H9 (cell line): ENCODE data around the gene MUC21. TPM values are rescaled to one million over a fixed set of nuclear protein-coding genes. Genes with fewer than 3 reads are reported as not detected.

ENCODE experiments used
- DNase-seq: peaks from one replicate; pipeline ENCODE4 v3.0.0-alpha.2; 2017
- H2AFZ ChIP-seq: one replicate; pipeline ENCODE4 v1.6.1; 2013; ENCODE audit warnings: mild to moderate bottlenecking, low read length, control low read depth, moderate library complexity
- H2AK5ac ChIP-seq: 2 replicates; pipeline ENCODE4 v1.6.1; 2013; ENCODE audit warnings: low read length, control low read depth, mixed read lengths; ENCODE audit not compliant: insufficient read length
- H2BK120ac ChIP-seq: one replicate; pipeline ENCODE4 v1.6.1; 2013; ENCODE audit warnings: low read depth, mild to moderate bottlenecking, low read length, control low read depth, inconsistent platforms; ENCODE audit not compliant: poor library complexity, severe bottlenecking
- H2BK12ac ChIP-seq: 2 replicates; pipeline ENCODE4 v1.6.1; 2013; ENCODE audit warnings: low read length, control low read depth, mixed read lengths, low read depth; ENCODE audit not compliant: insufficient read length
- H2BK15ac ChIP-seq: 2 replicates; pipeline ENCODE4 v1.6.1; 2013; ENCODE audit warnings: low read depth, low read length, control low read depth
- H2BK20ac ChIP-seq: one replicate; pipeline ENCODE4 v1.6.1; 2013; ENCODE audit warnings: low read depth, mild to moderate bottlenecking, low read length, control low read depth, inconsistent platforms; ENCODE audit not compliant: poor library complexity, severe bottlenecking
- H2BK5ac ChIP-seq: 2 replicates; pipeline ENCODE4 v1.6.1; 2013; ENCODE audit warnings: low read length, control low read depth, mixed read lengths; ENCODE audit not compliant: insufficient read length
- H3K14ac ChIP-seq: 2 replicates; pipeline ENCODE4 v1.6.1; 2013; ENCODE audit warnings: low read length, control low read depth; ENCODE audit not compliant: insufficient read depth
- H3K18ac ChIP-seq: 2 replicates; pipeline ENCODE4 v1.6.1; 2013; ENCODE audit warnings: low read depth, mild to moderate bottlenecking, mixed read lengths, low read length, control low read depth; ENCODE audit not compliant: insufficient read length
- H3K23ac ChIP-seq: 2 replicates; pipeline ENCODE4 v1.6.1; 2013; ENCODE audit warnings: low read length, control low read depth, mixed read lengths, low read depth; ENCODE audit not compliant: insufficient read length
- H3K23me2 ChIP-seq: 2 replicates; pipeline ENCODE4 v1.6.1; 2013; ENCODE audit warnings: low read depth, mild to moderate bottlenecking, mixed read lengths, low read length, control low read depth; ENCODE audit not compliant: insufficient read length, poor library complexity, severe bottlenecking
- H3K27ac ChIP-seq: 2 replicates; pipeline ENCODE4 v1.5.1; 2013; ENCODE audit warnings: low read length, control low read depth, mixed read lengths, low read depth; ENCODE audit not compliant: insufficient read length
- H3K27me3 ChIP-seq: 2 replicates; pipeline ENCODE4 v1.6.1; 2013; ENCODE audit warnings: low read length, control low read depth, inconsistent platforms; ENCODE audit not compliant: insufficient read depth
- H3K4ac ChIP-seq: 2 replicates; pipeline ENCODE4 v1.6.1; 2013; ENCODE audit warnings: low read depth, mild to moderate bottlenecking, control low read depth, inconsistent platforms, low read length, moderate library complexity
- H3K4me1 ChIP-seq: 2 replicates; pipeline ENCODE4 v1.6.1; 2013; ENCODE audit warnings: low read length, control low read depth, inconsistent platforms; ENCODE audit not compliant: insufficient read depth
- H3K4me2 ChIP-seq: 2 replicates; pipeline ENCODE4 v1.6.1; 2013; ENCODE audit warnings: low read length, control low read depth, mixed read lengths; ENCODE audit not compliant: insufficient read length, insufficient read depth
- H3K56ac ChIP-seq: 2 replicates; pipeline ENCODE4 v1.6.1; 2013; ENCODE audit warnings: low read depth, mild to moderate bottlenecking, mixed read lengths, low read length, control low read depth; ENCODE audit not compliant: insufficient read length
- H3K79me1 ChIP-seq: 2 replicates; pipeline ENCODE4 v1.6.1; 2013; ENCODE audit warnings: low read depth, mild to moderate bottlenecking, moderate library complexity, low read length, control low read depth, inconsistent platforms; ENCODE audit not compliant: insufficient read depth, poor library complexity, severe bottlenecking
- H3K79me2 ChIP-seq: 2 replicates; pipeline ENCODE4 v1.6.1; 2013; ENCODE audit warnings: low read length, control low read depth, inconsistent platforms; ENCODE audit not compliant: insufficient read depth
- H3K9ac ChIP-seq: 2 replicates; pipeline ENCODE4 v1.6.1; 2013; ENCODE audit warnings: low read length, control low read depth, mixed read lengths; ENCODE audit not compliant: insufficient read length; ENCODE audit errors: extremely low read depth
- H3K9me3 ChIP-seq: one replicate; pipeline ENCODE4 v1.6.1; 2013; ENCODE audit warnings: low read depth, low read length, inconsistent platforms; ENCODE audit not compliant: control insufficient read depth
- H3T11ph ChIP-seq: one replicate; pipeline ENCODE4 v1.6.1; 2013; ENCODE audit warnings: mild to moderate bottlenecking, low read length, control low read depth, inconsistent platforms
- H4K20me1 ChIP-seq: one replicate; pipeline ENCODE4 v1.6.1; 2013; ENCODE audit not compliant: control insufficient read depth, insufficient read length, insufficient read depth
- H4K5ac ChIP-seq: 2 replicates; pipeline ENCODE4 v1.6.1; 2013; ENCODE audit warnings: low read depth, mild to moderate bottlenecking, mixed read lengths, low read length, control low read depth; ENCODE audit not compliant: insufficient read length
- H4K8ac ChIP-seq: replicated peaks from 2 replicates; pipeline ENCODE4 v1.6.1; 2013; ENCODE audit warnings: low read length, control low read depth, mixed read lengths, low read depth; ENCODE audit not compliant: insufficient read length
- H4K91ac ChIP-seq: 2 replicates; pipeline ENCODE4 v1.6.1; 2013; ENCODE audit warnings: low read depth, mild to moderate bottlenecking, moderate library complexity, mixed read lengths, low read length, control low read depth; ENCODE audit not compliant: insufficient read length
- H3K27ac Mint-ChIP-seq, 3 experiments: 2 replicates in 2 of 3; 3 replicates in 1 of 3; pipeline ENCODE4 v1.8.0; 2020 to 2021; ENCODE audit warnings: mixed read lengths in 3 of 3, mild to moderate bottlenecking in 1 of 3, moderate library complexity in 1 of 3
- H3K27me3 Mint-ChIP-seq: 2 replicates; pipeline ENCODE4 v1.8.0; 2021; ENCODE audit warnings: low read depth, mild to moderate bottlenecking, moderate library complexity, mixed read lengths
- H3K36me3 Mint-ChIP-seq, 3 experiments: 2 replicates in 2 of 3; 3 replicates in 1 of 3; pipeline ENCODE4 v1.8.0; 2020 to 2021; ENCODE audit warnings: low read depth in 3 of 3, mixed read lengths in 3 of 3; ENCODE audit not compliant: insufficient read depth in 1 of 3
- H3K4me1 Mint-ChIP-seq, 2 experiments: 2 replicates each; pipeline ENCODE4 v1.8.0; 2020; ENCODE audit warnings: mixed read lengths in 2 of 2
- H3K4me3 Mint-ChIP-seq, 2 experiments: 2 replicates in 1 of 2; 3 replicates in 1 of 2; pipeline ENCODE4 v1.8.0; 2020 to 2021; ENCODE audit warnings: mild to moderate bottlenecking in 2 of 2, mixed read lengths in 2 of 2, moderate library complexity in 1 of 2
- H3K9me3 Mint-ChIP-seq, 2 experiments: 2 replicates in 1 of 2; 3 replicates in 1 of 2; pipeline ENCODE4 v1.8.0; 2020; ENCODE audit warnings: mild to moderate bottlenecking in 2 of 2, mixed read lengths in 2 of 2, moderate library complexity in 1 of 2
- WGBS: extraction: QIAGEN DNeasy Blood & Tissue Kit; methylation state at CpG from one replicate; pipeline ENCODE4 v1.1.7; 2013; ENCODE audit warnings: missing lambda C conversion rate, low lambda C conversion rate, mixed read lengths; ENCODE audit not compliant: insufficient read length; ENCODE audit errors: extremely low coverage; 5-methylcytosine and 5-hydroxymethylcytosine counted together
- total RNA-seq: library from RNA; stranded (reverse); gene quantifications from 2 replicates; pipeline ENCODE4 v1.2.1, GENCODE V29; 2021
- TF ChIP-seq, protein P1 (sequence below): fragments of 200-600 bp; sonication (generic); conservative IDR thresholded peaks from 3 replicates; pipeline ENCODE4 v1.8.0; 2021; ENCODE audit warnings: antibody characterized with exemption, mild to moderate bottlenecking

MUC21 gene
- total RNA-seq, 1 experiment from 2014 or later = not detected

DNA sequence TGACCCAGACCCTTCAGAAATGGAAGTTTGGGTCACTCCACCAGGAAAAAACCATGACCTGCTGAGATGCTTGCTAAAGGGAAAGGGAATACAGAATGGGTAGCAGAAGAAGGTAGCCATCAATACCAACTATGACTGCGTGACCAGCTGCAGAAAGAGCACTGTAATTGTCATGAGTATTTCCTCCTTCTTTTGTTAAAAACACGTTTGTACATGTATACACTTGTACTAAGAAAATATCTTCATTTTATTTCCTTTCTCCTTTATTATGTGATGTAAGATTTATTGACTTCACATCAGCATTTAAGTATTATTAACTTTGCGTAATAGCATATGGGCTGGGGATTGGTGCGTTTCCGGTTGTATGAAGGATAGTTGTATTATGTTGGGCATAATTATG lies 12.6 kb upstream of the MUC21 start:
- TF ChIP-seq, protein P1, sequence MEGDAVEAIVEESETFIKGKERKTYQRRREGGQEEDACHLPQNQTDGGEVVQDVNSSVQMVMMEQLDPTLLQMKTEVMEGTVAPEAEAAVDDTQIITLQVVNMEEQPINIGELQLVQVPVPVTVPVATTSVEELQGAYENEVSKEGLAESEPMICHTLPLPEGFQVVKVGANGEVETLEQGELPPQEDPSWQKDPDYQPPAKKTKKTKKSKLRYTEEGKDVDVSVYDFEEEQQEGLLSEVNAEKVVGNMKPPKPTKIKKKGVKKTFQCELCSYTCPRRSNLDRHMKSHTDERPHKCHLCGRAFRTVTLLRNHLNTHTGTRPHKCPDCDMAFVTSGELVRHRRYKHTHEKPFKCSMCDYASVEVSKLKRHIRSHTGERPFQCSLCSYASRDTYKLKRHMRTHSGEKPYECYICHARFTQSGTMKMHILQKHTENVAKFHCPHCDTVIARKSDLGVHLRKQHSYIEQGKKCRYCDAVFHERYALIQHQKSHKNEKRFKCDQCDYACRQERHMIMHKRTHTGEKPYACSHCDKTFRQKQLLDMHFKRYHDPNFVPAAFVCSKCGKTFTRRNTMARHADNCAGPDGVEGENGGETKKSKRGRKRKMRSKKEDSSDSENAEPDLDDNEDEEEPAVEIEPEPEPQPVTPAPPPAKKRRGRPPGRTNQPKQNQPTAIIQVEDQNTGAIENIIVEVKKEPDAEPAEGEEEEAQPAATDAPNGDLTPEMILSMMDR = no peak
- no peak overlapping the region for H3K4ac ChIP-seq
- H3K27ac Mint-ChIP-seq = no peak overlapping the region
- WGBS = no CpG with 5 or more reads among the region's 5 CpGs
- no peak overlapping the region for H3K14ac ChIP-seq
- no peak overlapping the region for H3K9ac ChIP-seq
- no peaks in the 10 kb centered on the region for H3K36me3 Mint-ChIP-seq
- H3K18ac ChIP-seq = no peak overlapping the region
- H4K5ac ChIP-seq = no peak overlapping the region
- H3K27ac ChIP-seq = no peak overlapping the region
- H2BK120ac ChIP-seq = no peak overlapping the region
- no peak overlapping the region for H2BK12ac ChIP-seq
- H3K23me2 ChIP-seq = no peaks in the 10 kb centered on the region
- no peaks in the 10 kb centered on the region for H3K79me2 ChIP-seq
- H3K79me1 ChIP-seq = no peaks in the 10 kb centered on the region
- peaks cover 6% of the 10 kb centered on the region for H3K27me3 Mint-ChIP-seq
- peaks cover 9 to 11% of the 10 kb centered on the region in 2 experiments for H3K4me1 Mint-ChIP-seq
- H2AK5ac ChIP-seq = no peak overlapping the region
- no peaks in the 10 kb centered on the region for H4K20me1 ChIP-seq
- no peak overlapping the region for H3T11ph ChIP-seq
- H2BK5ac ChIP-seq = no peak overlapping the region
- H2BK15ac ChIP-seq = no peak overlapping the region
- no peak overlapping the region for H3K23ac ChIP-seq
- DNase-seq = no peak
- H3K4me2 ChIP-seq = no peak overlapping the region
- no peak overlapping the region for H3K56ac ChIP-seq
- no peak overlapping the region for H4K8ac ChIP-seq
- H3K9me3 ChIP-seq = no peaks in the 10 kb centered on the region
- no peaks in the 10 kb centered on the region; the same call in 1 of the 2 replicates for H3K4me1 ChIP-seq
- H2AFZ ChIP-seq = no peak overlapping the region
- no peak overlapping the region for H3K4me3 Mint-ChIP-seq
- no peak overlapping the region for H4K91ac ChIP-seq
- no peaks in the 10 kb centered on the region for H3K27me3 ChIP-seq
- no peak overlapping the region for H2BK20ac ChIP-seq
- H3K9me3 Mint-ChIP-seq = no peaks in the 10 kb centered on the region
